HCT116 (cell line): ENCODE measurements around the gene TM9SF4.

Source experiments
- POLR2AphosphoS5 ChIP-seq: IDR thresholded peaks from 2 replicates; pipeline ENCODE4 v1.6.1; 2011; ENCODE audit warnings: mild to moderate bottlenecking, low read depth, low read length, moderate library complexity
- REST ChIP-seq: IDR thresholded peaks from 2 replicates; pipeline ENCODE4 v1.6.1; 2012; ENCODE audit warnings: low read depth

GRCh38 chr20:32209850-32210605, 100.5 kb downstream of the TM9SF4 start:
- TF ChIP-seq REST = no peak
- no peak for TF ChIP-seq POLR2AphosphoS5
